ENCODE results near the gene PLXNA4. TPM values are rescaled to one million over a fixed set of nuclear protein-coding genes. Genes with fewer than 3 reads are reported as not detected.

Gene PLXNA4
- total RNA-seq, 1 experiment from 2014 or later = 0.10 TPM

DNA sequence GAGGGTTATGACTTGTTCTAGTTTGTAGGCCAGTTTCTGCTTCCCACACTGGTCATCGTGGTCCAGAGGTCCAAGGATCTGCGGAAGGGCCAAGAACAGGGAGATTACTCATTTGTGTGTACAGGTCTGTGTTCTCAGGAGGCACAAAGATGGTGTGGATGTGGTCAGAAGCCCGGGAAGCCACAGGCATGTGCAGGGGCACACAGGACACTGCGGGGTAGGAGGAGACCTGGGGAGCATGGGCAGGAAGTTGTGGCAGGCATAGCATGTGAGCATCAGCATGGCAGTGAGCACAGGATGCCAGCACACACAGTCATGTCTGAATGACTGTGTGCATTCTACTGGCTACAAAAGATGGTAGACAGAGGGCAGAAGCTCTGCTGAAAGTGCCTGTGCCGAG lies 445.8 kb downstream of the PLXNA4 start:
- no peaks in the 10 kb centered on the region for H3K9me3 ChIP-seq (ENCODE audit: control insufficient read depth, insufficient read depth, low read depth, low read length)
- no peak for DNase-seq (ENCODE audit: low read depth, low spot score)
- intact Hi-C loops (cut with micrococcal nuclease; ENCODE audit: unreplicated experiment) (no loop called here), in situ Hi-C loops (cut with HindIII; ENCODE audit: low pct_unique_long_range_greater_than_20kb, low sequenced_read_pairs) (no loop called here)
- H3K4me3 ChIP-seq (ENCODE audit: low read depth in 2 of 2, low read length in 2 of 2) = no peak overlapping the region
- no peaks in the 10 kb centered on the region for H3K36me3 ChIP-seq (ENCODE audit: control insufficient read depth, insufficient read depth, low read length)
- no peaks in the 10 kb centered on the region for H3K27me3 ChIP-seq (ENCODE audit: control insufficient read depth, insufficient read depth, low read length)
- TF ChIP-seq TCF7L2 (IDR thresholded peaks at IDR 0.05; ENCODE audit: low read depth, low read length) = no peak
- TF ChIP-seq, protein P1, sequence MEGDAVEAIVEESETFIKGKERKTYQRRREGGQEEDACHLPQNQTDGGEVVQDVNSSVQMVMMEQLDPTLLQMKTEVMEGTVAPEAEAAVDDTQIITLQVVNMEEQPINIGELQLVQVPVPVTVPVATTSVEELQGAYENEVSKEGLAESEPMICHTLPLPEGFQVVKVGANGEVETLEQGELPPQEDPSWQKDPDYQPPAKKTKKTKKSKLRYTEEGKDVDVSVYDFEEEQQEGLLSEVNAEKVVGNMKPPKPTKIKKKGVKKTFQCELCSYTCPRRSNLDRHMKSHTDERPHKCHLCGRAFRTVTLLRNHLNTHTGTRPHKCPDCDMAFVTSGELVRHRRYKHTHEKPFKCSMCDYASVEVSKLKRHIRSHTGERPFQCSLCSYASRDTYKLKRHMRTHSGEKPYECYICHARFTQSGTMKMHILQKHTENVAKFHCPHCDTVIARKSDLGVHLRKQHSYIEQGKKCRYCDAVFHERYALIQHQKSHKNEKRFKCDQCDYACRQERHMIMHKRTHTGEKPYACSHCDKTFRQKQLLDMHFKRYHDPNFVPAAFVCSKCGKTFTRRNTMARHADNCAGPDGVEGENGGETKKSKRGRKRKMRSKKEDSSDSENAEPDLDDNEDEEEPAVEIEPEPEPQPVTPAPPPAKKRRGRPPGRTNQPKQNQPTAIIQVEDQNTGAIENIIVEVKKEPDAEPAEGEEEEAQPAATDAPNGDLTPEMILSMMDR (IDR thresholded peaks at IDR 0.05) = no peak
- TF ChIP-seq POLR2AphosphoS5 (IDR thresholded peaks at IDR 0.05; ENCODE audit: low read depth, low read length) = no peak
- TF ChIP-seq SIN3A (IDR thresholded peaks at IDR 0.05; ENCODE audit: borderline replicate concordance, insufficient read depth, low read depth, low read length) = no peak
- TF ChIP-seq, protein P2, sequence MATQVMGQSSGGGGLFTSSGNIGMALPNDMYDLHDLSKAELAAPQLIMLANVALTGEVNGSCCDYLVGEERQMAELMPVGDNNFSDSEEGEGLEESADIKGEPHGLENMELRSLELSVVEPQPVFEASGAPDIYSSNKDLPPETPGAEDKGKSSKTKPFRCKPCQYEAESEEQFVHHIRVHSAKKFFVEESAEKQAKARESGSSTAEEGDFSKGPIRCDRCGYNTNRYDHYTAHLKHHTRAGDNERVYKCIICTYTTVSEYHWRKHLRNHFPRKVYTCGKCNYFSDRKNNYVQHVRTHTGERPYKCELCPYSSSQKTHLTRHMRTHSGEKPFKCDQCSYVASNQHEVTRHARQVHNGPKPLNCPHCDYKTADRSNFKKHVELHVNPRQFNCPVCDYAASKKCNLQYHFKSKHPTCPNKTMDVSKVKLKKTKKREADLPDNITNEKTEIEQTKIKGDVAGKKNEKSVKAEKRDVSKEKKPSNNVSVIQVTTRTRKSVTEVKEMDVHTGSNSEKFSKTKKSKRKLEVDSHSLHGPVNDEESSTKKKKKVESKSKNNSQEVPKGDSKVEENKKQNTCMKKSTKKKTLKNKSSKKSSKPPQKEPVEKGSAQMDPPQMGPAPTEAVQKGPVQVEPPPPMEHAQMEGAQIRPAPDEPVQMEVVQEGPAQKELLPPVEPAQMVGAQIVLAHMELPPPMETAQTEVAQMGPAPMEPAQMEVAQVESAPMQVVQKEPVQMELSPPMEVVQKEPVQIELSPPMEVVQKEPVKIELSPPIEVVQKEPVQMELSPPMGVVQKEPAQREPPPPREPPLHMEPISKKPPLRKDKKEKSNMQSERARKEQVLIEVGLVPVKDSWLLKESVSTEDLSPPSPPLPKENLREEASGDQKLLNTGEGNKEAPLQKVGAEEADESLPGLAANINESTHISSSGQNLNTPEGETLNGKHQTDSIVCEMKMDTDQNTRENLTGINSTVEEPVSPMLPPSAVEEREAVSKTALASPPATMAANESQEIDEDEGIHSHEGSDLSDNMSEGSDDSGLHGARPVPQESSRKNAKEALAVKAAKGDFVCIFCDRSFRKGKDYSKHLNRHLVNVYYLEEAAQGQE (IDR thresholded peaks at IDR 0.05; ENCODE audit: insufficient read depth in 1 of 2, low read depth in 2 of 2, low read length in 1 of 2) = no peak
- ChIA-PET CTCF (no interaction called here), POLR2A (no interaction called here)
- no peak for ATAC-seq
- H3K27ac ChIP-seq (ENCODE audit: low read length) = no peak overlapping the region
- no peaks in the 10 kb centered on the region for H3K4me1 ChIP-seq (ENCODE audit: control insufficient read depth, insufficient read depth, low read length)
- BruUV-seq (replicated peaks) = no TSS peak

DNA sequence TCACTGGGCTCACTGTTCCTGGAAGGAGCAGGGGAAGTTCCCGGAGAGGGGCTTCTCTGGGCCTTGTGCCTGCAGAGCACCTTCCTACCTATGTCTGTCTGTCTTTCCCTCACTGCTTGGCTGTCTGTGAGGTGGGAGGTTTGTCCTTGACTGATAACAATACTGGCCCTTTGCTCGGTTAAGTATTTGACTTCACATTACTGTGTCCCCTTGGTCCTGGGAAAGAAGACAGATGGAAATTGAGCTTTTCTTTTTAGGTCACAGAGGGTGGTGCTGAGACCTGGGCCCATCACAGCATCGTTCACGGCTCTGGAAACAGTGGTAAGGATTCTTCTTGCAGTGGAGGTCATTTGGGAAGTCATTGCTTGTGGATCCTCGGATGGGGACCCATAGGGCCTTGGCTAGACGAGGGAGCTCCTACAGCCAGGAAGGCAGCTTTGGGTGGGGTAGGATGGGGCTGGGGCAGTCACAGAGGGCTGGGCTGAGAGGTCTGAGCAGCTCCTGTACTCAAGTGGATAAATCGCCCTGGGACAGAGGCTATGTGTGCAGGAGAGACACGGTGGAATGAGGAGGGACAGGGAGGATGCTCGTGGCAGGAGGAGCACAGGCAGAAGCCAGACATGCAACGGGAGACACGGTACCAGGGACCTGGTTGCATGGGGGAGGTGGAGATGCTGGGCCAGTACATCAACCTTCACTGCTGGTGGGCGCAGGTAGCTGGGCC lies 450.2 kb downstream of the PLXNA4 start:
- Histone ChIP-seq H3K4me3 (ENCODE audit: low read depth in 2 of 2, low read length in 2 of 2) (no peak overlapping the region), H3K27me3 (ENCODE audit: control insufficient read depth, insufficient read depth, low read length) (0 out of 2 replicates have a peak, but pooled peaks cover 2% of the 10 kb centered on the region), H3K36me3 (ENCODE audit: control insufficient read depth, insufficient read depth, low read length) (no peaks in the 10 kb centered on the region), H3K4me1 (ENCODE audit: control insufficient read depth, insufficient read depth, low read length) (no peaks in the 10 kb centered on the region), H3K27ac (ENCODE audit: low read length) (no peak overlapping the region), H3K9me3 (ENCODE audit: control insufficient read depth, insufficient read depth, low read depth, low read length) (no peaks in the 10 kb centered on the region)
- intact Hi-C loops (cut with micrococcal nuclease; ENCODE audit: unreplicated experiment) = no loop called here
- ATAC-seq (no peak), DNase-seq (ENCODE audit: low read depth, low spot score) (no peak)
- TF ChIP-seq, protein P1 (IDR thresholded peaks at IDR 0.05) = no peak
- TF ChIP-seq, protein P2 (IDR thresholded peaks at IDR 0.05; ENCODE audit: insufficient read depth in 1 of 2, low read depth in 2 of 2, low read length in 1 of 2) = no peak
- TF ChIP-seq POLR2AphosphoS5 (IDR thresholded peaks at IDR 0.05; ENCODE audit: low read depth, low read length) (no peak), TCF7L2 (IDR thresholded peaks at IDR 0.05; ENCODE audit: low read depth, low read length) (no peak), SIN3A (IDR thresholded peaks at IDR 0.05; ENCODE audit: borderline replicate concordance, insufficient read depth, low read depth, low read length) (no peak)
- CTCF ChIA-PET = no interaction called here
- no TSS peak for BruUV-seq (replicated peaks)
- POLR2A ChIA-PET = no interaction called here
- in situ Hi-C loops (cut with HindIII; ENCODE audit: low pct_unique_long_range_greater_than_20kb, low sequenced_read_pairs) = no loop called here

Measured in Panc1 (cell line).